ENCODE results near the gene MAF.

The MAF gene

GRCh38 chr16:79563921-79564320, 36.6 kb downstream of the MAF start:
- ChIA-PET POLR2A (ENCODE audit: low non-redundant PET) (no interaction called here), CTCF (interaction anchor here (0.9 kb wide), 1 partner anchor 37 kb away, joined by 7 read pairs; no protein-coding TSS in a partner anchor)
- no peak overlapping the region for H3K27ac ChIP-seq
- no peak for DNase-seq (ENCODE audit: low spot score)
- no peak for TF ChIP-seq CTCF (conservative IDR thresholded peaks at IDR 0.05; ENCODE audit: low read depth)

GRCh38 chr16:79562166-79562823, 38.2 kb downstream of the MAF start:
- DNase-seq (ENCODE audit: low spot score) = no peak
- CTCF ChIA-PET = no interaction called here
- POLR2A ChIA-PET (ENCODE audit: low non-redundant PET) = no interaction called here
- no peak for TF ChIP-seq CTCF (conservative IDR thresholded peaks at IDR 0.05; ENCODE audit: low read depth)
- H3K27ac ChIP-seq = no peak overlapping the region

GRCh38 chr16:79561729-79562128, 38.8 kb downstream of the MAF start:
- H3K27ac ChIP-seq = no peak overlapping the region
- ChIA-PET POLR2A (ENCODE audit: low non-redundant PET) (no interaction called here), CTCF (no interaction called here)
- no peak for DNase-seq (ENCODE audit: low spot score)
- no peak for TF ChIP-seq CTCF (conservative IDR thresholded peaks at IDR 0.05; ENCODE audit: low read depth)

GRCh38 chr16:79560923-79561322, 39.6 kb downstream of the MAF start:
- DNase-seq (ENCODE audit: low spot score) = no peak
- no peak overlapping the region for H3K27ac ChIP-seq
- CTCF ChIA-PET = no interaction called here
- POLR2A ChIA-PET (ENCODE audit: low non-redundant PET) = no interaction called here
- TF ChIP-seq CTCF (conservative IDR thresholded peaks at IDR 0.05; ENCODE audit: low read depth) = no peak

GRCh38 chr16:79560318-79560717, 40.2 kb downstream of the MAF start:
- no peak for TF ChIP-seq CTCF (conservative IDR thresholded peaks at IDR 0.05; ENCODE audit: low read depth)
- ChIA-PET POLR2A (ENCODE audit: low non-redundant PET) (no interaction called here), CTCF (interaction anchor here (0.7 kb wide), 2 partner anchors 40 to 148 kb away, joined by 3 read pairs; no protein-coding TSS in a partner anchor)
- no peak overlapping the region for H3K27ac ChIP-seq
- no peak for DNase-seq (ENCODE audit: low spot score)

- no peak for TF ChIP-seq CTCF (conservative IDR thresholded peaks at IDR 0.05; ENCODE audit: low read depth)
- no peak overlapping the region for H3K27ac ChIP-seq
- POLR2A ChIA-PET (ENCODE audit: low non-redundant PET) = no interaction called here
- CTCF ChIA-PET = interaction anchor here (0.6 kb wide), 1 partner anchor 364 kb away, joined by 4 read pairs; no protein-coding TSS in a partner anchor
- no peak for DNase-seq (ENCODE audit: low spot score)
Measured at GRCh38 chr16:79559532-79559931, 41.0 kb downstream of the MAF start.
